T-helper 2 cell treated with Interferon-gamma antibody and Interleukin-4, amounts not matched to agents 100 ng/mL and 5 ng/mL, for 36 hours (primary cell): Measurements from ENCODE around the gene CAMTA1. TPM values are rescaled to one million over a fixed set of nuclear protein-coding genes. Genes with fewer than 3 reads are reported as not detected.

ENCODE experiments used
- intact Hi-C: fragments of 100-400 bp; cut with micrococcal nuclease; formaldehyde crosslinking; loops from one replicate; pipeline ENCODE4 v1.15.1; 2023
- total RNA-seq: library from RNA; stranded (reverse); gene quantifications from 2 replicates; pipeline ENCODE4 v1.2.3, GENCODE V29; 2022

CAMTA1 gene
- total RNA-seq, 1 donor from 2014 or later = 40.7 TPM

GRCh38 chr1:6954591-6954990 lies 169.3 kb downstream of the CAMTA1 start:
- intact Hi-C loops = no loop called here

- intact Hi-C loops = no loop called here
Measured at GRCh38 chr1:6955357-6956094, 170.3 kb downstream of the CAMTA1 start.

GRCh38 chr1:6956488-6957159 lies 171.4 kb downstream of the CAMTA1 start:
- intact Hi-C loops = no loop called here

GRCh38 chr1:6957341-6957740 lies 172.1 kb downstream of the CAMTA1 start:
- intact Hi-C loops = no loop called here

- intact Hi-C loops = no loop called here
Measured at GRCh38 chr1:6958407-6959030, 173.3 kb downstream of the CAMTA1 start.

- intact Hi-C loops = no loop called here
Measured at GRCh38 chr1:6959491-6959890, 174.2 kb downstream of the CAMTA1 start.

GRCh38 chr1:6960291-6960811 lies 175.1 kb downstream of the CAMTA1 start:
- intact Hi-C loops = no loop called here

GRCh38 chr1:6960860-6961259 lies 175.6 kb downstream of the CAMTA1 start:
- intact Hi-C loops = no loop called here

GRCh38 chr1:6961289-6961688 lies 176.0 kb downstream of the CAMTA1 start:
- intact Hi-C loops = no loop called here

GRCh38 chr1:6961905-6962477 lies 176.7 kb downstream of the CAMTA1 start:
- intact Hi-C loops = no loop called here

GRCh38 chr1:6962478-6962995 lies 177.3 kb downstream of the CAMTA1 start:
- intact Hi-C loops = no loop called here

GRCh38 chr1:6962996-6963911 lies 178.0 kb downstream of the CAMTA1 start:
- intact Hi-C loops = no loop called here

- intact Hi-C loops = no loop called here
Measured at GRCh38 chr1:6963912-6964307, 178.7 kb downstream of the CAMTA1 start.

GRCh38 chr1:6965083-6965934 lies 180.1 kb downstream of the CAMTA1 start:
- intact Hi-C loops = no loop called here

- intact Hi-C loops = no loop called here
Measured at GRCh38 chr1:6965935-6966241, 180.6 kb downstream of the CAMTA1 start.

- intact Hi-C loops = no loop called here
Measured at GRCh38 chr1:6966326-6966725, 181.1 kb downstream of the CAMTA1 start.

- intact Hi-C loops = no loop called here
Measured at GRCh38 chr1:6967431-6968111, 182.3 kb downstream of the CAMTA1 start.

- intact Hi-C loops = no loop called here
Measured at GRCh38 chr1:6969106-6969505, 183.9 kb downstream of the CAMTA1 start.

GRCh38 chr1:6969762-6970161 lies 184.5 kb downstream of the CAMTA1 start:
- intact Hi-C loops = no loop called here
